H1 (cell line): ENCODE results near the gene FASN. TPM values are rescaled to one million over a fixed set of nuclear protein-coding genes. Genes with fewer than 3 reads are reported as not detected.

Experiments
- CTCF ChIA-PET: fragments of 300-600 bp; sonication (Branson Sonifier 250); formaldehyde crosslinking; loops from one replicate; lab custom pipeline; 2021; ENCODE audit not compliant: partially characterized antibody; lab: Charles Lee
- POLR2A ChIA-PET: fragments of 300-600 bp; sonication (Branson Sonifier 250); formaldehyde crosslinking; loops from one replicate; lab custom pipeline; 2021; ENCODE audit warnings: inconsistent platforms; ENCODE audit not compliant: partially characterized antibody; lab: Charles Lee
- DNase-seq, 2 experiments: peaks; one replicate each; pipeline versions ENCODE4 v3.0.0 to v3.0.0-alpha.2; 2010 to 2022; ENCODE audit warnings: low spot score in 2 of 2, low read depth in 1 of 2, mixed read lengths in 1 of 2
- FAIRE-seq: peaks from 2 replicates; lab custom pipeline; 2011; peaks lifted over from hg19 to GRCh38; lab: Jason Lieb, UNC
- H2AFZ ChIP-seq: 2 replicates; pipeline ENCODE4 v1.8.1; 2012; ENCODE audit warnings: low read length, inconsistent platforms
- H2AK5ac ChIP-seq: 2 replicates; pipeline ENCODE4 v1.6.1; 2013; ENCODE audit warnings: low read depth, low read length
- H2BK120ac ChIP-seq: replicated peaks from 2 replicates; pipeline ENCODE3; 2013; ENCODE audit warnings: low read depth, low read length, inconsistent platforms
- H2BK12ac ChIP-seq: 2 replicates; pipeline ENCODE4 v1.6.1; 2013; ENCODE audit warnings: low read depth, low read length
- H2BK15ac ChIP-seq: 2 replicates; pipeline ENCODE4 v1.6.1; 2013; ENCODE audit warnings: low read length
- H2BK20ac ChIP-seq: 2 replicates; pipeline ENCODE4 v1.6.1; 2013; ENCODE audit warnings: low read length
- H2BK5ac ChIP-seq: 2 replicates; pipeline ENCODE4 v1.6.1; 2013; ENCODE audit warnings: low read depth, low read length
- H3K14ac ChIP-seq: 2 replicates; pipeline ENCODE4 v1.6.1; 2013; ENCODE audit warnings: inconsistent platforms; ENCODE audit not compliant: insufficient read length
- H3K18ac ChIP-seq: 2 replicates; pipeline ENCODE4 v1.6.1; 2013; ENCODE audit warnings: low read length; ENCODE audit errors: extremely low read depth
- H3K23ac ChIP-seq: 2 replicates; pipeline ENCODE4 v1.6.1; 2013; ENCODE audit warnings: inconsistent platforms; ENCODE audit not compliant: insufficient read length
- H3K23me2 ChIP-seq: 2 replicates; pipeline ENCODE4 v1.6.1; 2013; ENCODE audit warnings: low read depth, low read length
- H3K27ac ChIP-seq: 2 replicates; pipeline ENCODE4 v1.6.1; 2011; ENCODE audit warnings: low read depth, low read length, inconsistent platforms
- H3K27me3 ChIP-seq, 4 experiments: replicated peaks in 1 of 4; 1 replicate in 1 of 4; 2 replicates in 3 of 4; pipeline versions ENCODE4 v1.6.1 to v1.8.1; 2011 to 2013; ENCODE audit warnings: low read length in 3 of 4, mild to moderate bottlenecking in 3 of 4, inconsistent platforms in 2 of 4, mixed read lengths in 2 of 4, moderate library complexity in 1 of 4; ENCODE audit not compliant: control insufficient read depth in 3 of 4, insufficient read depth in 3 of 4; ENCODE audit errors: extremely low read depth in 1 of 4
- H3K36me3 ChIP-seq, 4 experiments: 2 replicates each; pipeline versions ENCODE4 v1.6.1 to v1.8.1; 2011 to 2013; ENCODE audit warnings: mild to moderate bottlenecking in 4 of 4, low read length in 3 of 4, moderate library complexity in 2 of 4, control low read depth in 1 of 4, inconsistent platforms in 1 of 4; ENCODE audit not compliant: insufficient read depth in 4 of 4, control insufficient read depth in 2 of 4
- H3K4ac ChIP-seq: replicated peaks from 2 replicates; pipeline ENCODE3; 2013; ENCODE audit warnings: low read length, low read depth, mixed read lengths, inconsistent platforms; ENCODE audit not compliant: insufficient read length
- H3K4me1 ChIP-seq, 4 experiments: replicated peaks in 1 of 4; 1 replicate in 1 of 4; 2 replicates in 3 of 4; pipeline versions ENCODE4 v1.6.1 to v1.8.1; 2011 to 2013; ENCODE audit warnings: low read length in 3 of 4, inconsistent platforms in 2 of 4, mixed read lengths in 1 of 4; ENCODE audit not compliant: insufficient read depth in 4 of 4, control insufficient read depth in 3 of 4
- H3K4me2 ChIP-seq, 2 experiments: 2 replicates each; pipeline versions ENCODE4 v1.6.1 to v1.8.1; 2011 to 2013; ENCODE audit warnings: low read depth in 2 of 2, low read length in 2 of 2, control low read depth in 1 of 2, inconsistent platforms in 1 of 2, mild to moderate bottlenecking in 1 of 2; ENCODE audit not compliant: insufficient read depth in 1 of 2
- H3K4me3 ChIP-seq, 4 experiments: fragments of 200-600, 300-600 bp in 1 of 4; sonication (generic), shearing (Covaris generic), sonication (Bioruptor Twin) in 1 of 4; 2 replicates each; pipeline versions ENCODE4 v1.5.1 to v1.8.1; 2011 to 2016; ENCODE audit warnings: low read length in 4 of 4, low read depth in 3 of 4, control low read depth in 2 of 4, inconsistent platforms in 2 of 4, mild to moderate bottlenecking in 2 of 4, mixed read lengths in 1 of 4, moderate library complexity in 1 of 4; ENCODE audit not compliant: insufficient read depth in 2 of 4; ENCODE audit errors: extremely low read depth in 1 of 4
- H3K56ac ChIP-seq: replicated peaks from 2 replicates; pipeline ENCODE3; 2013; ENCODE audit warnings: low read depth, mild to moderate bottlenecking, mixed read lengths, low read length, inconsistent platforms; ENCODE audit not compliant: insufficient read length
- H3K79me1 ChIP-seq: 2 replicates; pipeline ENCODE4 v1.6.1; 2013; ENCODE audit warnings: low read depth, low read length, control low read depth
- H3K79me2 ChIP-seq, 2 experiments: 2 replicates each; pipeline versions ENCODE4 v1.6.1 to v1.8.1; 2012 to 2013; ENCODE audit warnings: low read length in 2 of 2, mild to moderate bottlenecking in 2 of 2, inconsistent platforms in 1 of 2; ENCODE audit not compliant: insufficient read depth in 2 of 2, control insufficient read depth in 1 of 2
- H3K9ac ChIP-seq, 4 experiments: replicated peaks in 1 of 4; 1 replicate in 1 of 4; 2 replicates in 3 of 4; pipeline versions ENCODE4 v1.6.1 to v1.8.1; 2011 to 2013; ENCODE audit warnings: low read depth in 3 of 4, low read length in 3 of 4, control low read depth in 2 of 4, mild to moderate bottlenecking in 2 of 4, moderate library complexity in 2 of 4, inconsistent platforms in 1 of 4; ENCODE audit errors: extremely low read depth in 1 of 4
- H3K9me3 ChIP-seq, 2 experiments: 2 replicates each; pipeline versions ENCODE4 v1.6.1 to v1.8.1; 2012 to 2013; ENCODE audit warnings: mild to moderate bottlenecking in 2 of 2, moderate library complexity in 2 of 2, control low read depth in 1 of 2, inconsistent platforms in 1 of 2, low read depth in 1 of 2, low read length in 1 of 2, mixed read lengths in 1 of 2; ENCODE audit not compliant: insufficient read depth in 2 of 2
- H4K20me1 ChIP-seq, 2 experiments: replicated peaks in 1 of 2; 2 replicates each; pipeline versions ENCODE3 to v1.8.1; 2011 to 2013; ENCODE audit warnings: inconsistent platforms in 2 of 2, low read length in 2 of 2, mild to moderate bottlenecking in 1 of 2; ENCODE audit not compliant: insufficient read depth in 2 of 2, control insufficient read depth in 1 of 2
- H4K5ac ChIP-seq: 2 replicates; pipeline ENCODE4 v1.6.1; 2013; ENCODE audit warnings: low read length, low read depth, mixed read lengths, inconsistent platforms; ENCODE audit not compliant: insufficient read length
- H4K8ac ChIP-seq: 2 replicates; pipeline ENCODE4 v1.8.0; 2013; ENCODE audit warnings: mild to moderate bottlenecking, moderate library complexity, low read length, inconsistent platforms; ENCODE audit not compliant: insufficient read depth; ENCODE audit errors: extremely low read depth
- H4K91ac ChIP-seq: replicated peaks from 2 replicates; pipeline ENCODE3; 2013; ENCODE audit warnings: low read length, mixed read lengths, inconsistent platforms; ENCODE audit not compliant: insufficient read length
- CEBPB ChIP-seq: IDR thresholded peaks from 2 replicates; pipeline ENCODE4 v1.6.1; 2012; ENCODE audit warnings: low read depth, low read length
- CHD1 ChIP-seq: IDR thresholded peaks from 2 replicates; pipeline ENCODE4 v1.6.1; 2012; ENCODE audit warnings: low read depth, low read length, improper control_type of control experiment
- FOSL1 ChIP-seq: IDR thresholded peaks from 2 replicates; pipeline ENCODE4 v1.6.1; 2011; ENCODE audit warnings: mild to moderate bottlenecking, low read depth, low read length, moderate library complexity; ENCODE audit not compliant: insufficient read depth
- HDAC2 ChIP-seq, 2 experiments: fragments of 300-600 bp in 1 of 2; sonication (generic) in 1 of 2; IDR thresholded peaks; 2 replicates each; pipeline ENCODE4 v1.6.1; 2011 to 2012; ENCODE audit warnings: low read depth in 2 of 2, low read length in 2 of 2, mild to moderate bottlenecking in 2 of 2, moderate library complexity in 2 of 2, borderline replicate concordance in 1 of 2, inconsistent platforms in 1 of 2
- SAP30 ChIP-seq: fragments of 300-600 bp; sonication (generic); IDR thresholded peaks from 2 replicates; pipeline ENCODE4 v1.7.1; 2012; ENCODE audit warnings: low read length, moderate library complexity, mild to moderate bottlenecking, inconsistent platforms; ENCODE audit not compliant: insufficient read depth, insufficient replicate concordance
- TAF7 ChIP-seq: optimal IDR thresholded peaks from 2 replicates; pipeline ENCODE3; 2011; ENCODE audit warnings: low read depth, mild to moderate bottlenecking, inconsistent platforms, low read length, moderate library complexity, borderline replicate concordance
- TCF12 ChIP-seq: IDR thresholded peaks from 2 replicates; pipeline ENCODE4 v1.6.1; 2011; ENCODE audit warnings: low read depth, mild to moderate bottlenecking, low read length
- WGBS, 2 experiments: shearing (Covaris generic) in 1 of 2; methylation state at CpG; one replicate each; pipeline versions ENCODE4 v1.1.6 to v1.1.7; 2013 to 2015; ENCODE audit warnings: low lambda C conversion rate in 2 of 2, mixed read lengths in 2 of 2, inconsistent platforms in 1 of 2, low coverage in 1 of 2, missing lambda C conversion rate in 1 of 2; ENCODE audit not compliant: insufficient replicate concordance in 2 of 2, insufficient coverage in 1 of 2, insufficient read length in 1 of 2; ENCODE audit errors: extremely low coverage in 1 of 2, missing lambda C conversion rate in 1 of 2; 5-methylcytosine and 5-hydroxymethylcytosine counted together
- polyA plus RNA-seq, 7 experiments: library from polyadenylated mRNA; depleted of rRNA in 3 of 7; stranded (reverse) in 5 of 7; unstranded in 2 of 7; fragments of >200 nt in 5 of 7; fragments of 200-250 nt in 2 of 7; gene quantifications; 1 replicate in 5 of 7; 2 replicates in 1 of 7; 4 replicates in 1 of 7; pipeline versions ENCODE4 v1.2.1 to v1.2.3, GENCODE V29; 2011 to 2013; ENCODE audit warnings: missing spikeins in 2 of 7, mixed read lengths in 2 of 7
- total RNA-seq: library from RNA; stranded (reverse); fragmentation: NEBNext Ultra II Directional; extraction: Animal tissue kit (Norgen Biotek cat#: 25700); gene quantifications from 2 replicates; pipeline ENCODE4 v1.2.1, GENCODE V29; 2021
- TF ChIP-seq, protein P1 (sequence below): IDR thresholded peaks from 2 replicates; pipeline ENCODE4 v1.6.1; 2011; ENCODE audit warnings: low read depth, mild to moderate bottlenecking, low read length; ENCODE audit not compliant: insufficient read depth
- TF ChIP-seq, protein P2 (sequence below): IDR thresholded peaks from 2 replicates; pipeline ENCODE4 v1.6.1; 2011; ENCODE audit warnings: low read length, improper control_type of control experiment

The FASN gene
- total and polyA plus RNA-seq, 2 of the 8 experiments (the other 6 are each of a cell fraction or from before 2014, with no cell fraction given): 143 to 561 TPM

DNA sequence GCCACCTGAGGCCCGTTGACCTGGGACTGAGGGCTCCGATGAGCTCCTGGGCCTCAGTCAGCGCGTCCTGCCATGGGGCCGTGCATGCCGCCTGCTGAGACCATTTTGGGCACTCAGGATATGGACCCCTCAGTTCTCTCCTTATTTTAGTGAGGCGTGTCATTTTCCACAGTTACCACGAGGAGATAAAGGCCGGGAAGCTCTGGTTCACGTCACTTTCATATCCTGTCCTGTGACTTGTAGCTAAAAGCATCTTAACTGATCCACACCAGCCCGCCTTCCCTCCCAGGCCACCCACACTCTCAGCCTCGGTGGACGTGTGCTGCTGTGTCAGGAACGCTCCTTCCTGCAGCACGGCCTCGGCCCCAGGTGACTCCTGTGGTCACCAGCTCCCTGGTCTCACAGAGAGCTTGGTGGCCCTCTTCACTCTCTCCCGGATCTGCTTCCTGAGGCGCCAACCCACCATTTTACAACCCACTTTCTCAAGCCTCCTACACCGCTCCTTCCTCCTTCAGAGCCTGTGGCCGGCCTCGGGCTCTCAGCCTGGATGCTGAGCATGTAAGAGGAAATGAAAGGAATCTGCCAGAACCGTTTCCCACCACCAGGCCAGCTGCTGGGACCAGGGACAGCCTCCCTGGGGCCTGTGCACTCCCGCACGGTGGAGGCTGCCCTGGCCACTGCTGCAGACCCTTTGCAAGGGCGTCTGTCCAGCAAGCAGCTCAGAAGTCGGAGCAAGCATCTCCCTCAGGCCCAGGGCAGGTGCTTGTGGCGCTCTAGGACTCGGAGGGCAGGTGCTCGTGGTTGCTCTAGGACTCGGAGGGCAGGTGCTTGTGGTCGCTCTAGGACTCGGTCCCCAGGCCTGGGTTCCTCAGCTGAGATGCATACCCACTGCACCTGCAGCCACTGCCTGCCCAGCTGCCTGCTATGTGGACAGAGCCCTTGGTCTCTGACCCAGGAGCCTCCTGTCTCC, 23.9 kb upstream of the FASN start:
- H2BK12ac ChIP-seq: no peak overlapping the region
- no peaks in the 10 kb centered on the region for H3K79me2 ChIP-seq
- no peak overlapping the region for H3K18ac ChIP-seq
- H4K91ac ChIP-seq: no peak overlapping the region
- peaks cover 2 to 3% of the 10 kb centered on the region in 2 experiments for H4K20me1 ChIP-seq
- no peak overlapping the region for H3K27ac ChIP-seq
- DNase-seq (no peak), FAIRE-seq (no peak)
- ChIA-PET POLR2A (interaction anchor here (0.7 to 1.7 kb wide), 5 partner anchors 11 to 24 kb away, joined by 3 to 5 read pairs (median 4); partner anchors contain the start of gene FASN), CTCF (interaction anchor here (0.6 to 10.5 kb wide), 9 partner anchors 9 to 413 kb away, joined by 3 to 61 read pairs (median 3); no protein-coding TSS in a partner anchor)
- H3K4me2 ChIP-seq: no peak overlapping the region
- H2AFZ ChIP-seq: no peak overlapping the region
- 85% methylated on average over 32 of the region's 32 CpGs; no CpG with 5 or more reads in 1 of the 2 experiments for WGBS, 2 experiments
- H3K9me3 ChIP-seq: no peaks in the 10 kb centered on the region
- no peaks in the 10 kb centered on the region for H3K79me1 ChIP-seq
- no peak overlapping the region for H4K5ac ChIP-seq
- no peak overlapping the region for H3K23ac ChIP-seq
- no peak overlapping the region for H3K56ac ChIP-seq
- no peaks in the 10 kb centered on the region for H3K23me2 ChIP-seq
- peaks cover 0 to 8% (median 2%) of the 10 kb centered on the region in 4 experiments; a peak in 4 of 7 replicates for H3K4me1 ChIP-seq
- H3K14ac ChIP-seq: no peak overlapping the region
- H2BK5ac ChIP-seq: no peak overlapping the region
- no peak overlapping the region for H2BK20ac ChIP-seq
- no peak overlapping the region for H3K4me3 ChIP-seq
- H3K36me3 ChIP-seq: no peaks in the 10 kb centered on the region
- H2AK5ac ChIP-seq: no peak overlapping the region
- no peak overlapping the region; the same call in 1 of the 2 replicates for H4K8ac ChIP-seq
- H3K4ac ChIP-seq: no peak overlapping the region
- no peak overlapping the region for H2BK120ac ChIP-seq
- H3K27me3 ChIP-seq: no peaks in the 10 kb centered on the region
- H2BK15ac ChIP-seq: no peak overlapping the region
- no peak overlapping the region for H3K9ac ChIP-seq
- TF ChIP-seq FOSL1 (no peak), TAF7 (no peak), CHD1 (no peak), CEBPB (no peak), HDAC2 (IDR thresholded peaks at IDR 0.05; ENCODE audit: borderline replicate concordance in 1 of 2, low read depth in 2 of 2, low read length in 2 of 2) (no peak), SAP30 (no peak), TCF12 (no peak)
- TF ChIP-seq, protein P1, sequence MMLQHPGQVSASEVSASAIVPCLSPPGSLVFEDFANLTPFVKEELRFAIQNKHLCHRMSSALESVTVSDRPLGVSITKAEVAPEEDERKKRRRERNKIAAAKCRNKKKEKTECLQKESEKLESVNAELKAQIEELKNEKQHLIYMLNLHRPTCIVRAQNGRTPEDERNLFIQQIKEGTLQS: no peak
- TF ChIP-seq, protein P2, sequence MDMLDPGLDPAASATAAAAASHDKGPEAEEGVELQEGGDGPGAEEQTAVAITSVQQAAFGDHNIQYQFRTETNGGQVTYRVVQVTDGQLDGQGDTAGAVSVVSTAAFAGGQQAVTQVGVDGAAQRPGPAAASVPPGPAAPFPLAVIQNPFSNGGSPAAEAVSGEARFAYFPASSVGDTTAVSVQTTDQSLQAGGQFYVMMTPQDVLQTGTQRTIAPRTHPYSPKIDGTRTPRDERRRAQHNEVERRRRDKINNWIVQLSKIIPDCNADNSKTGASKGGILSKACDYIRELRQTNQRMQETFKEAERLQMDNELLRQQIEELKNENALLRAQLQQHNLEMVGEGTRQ: no peak
